Coronary artery (tissue), 2 donors: ENCODE data around the gene GJD2.

Experiments
- DNase-seq: peaks from one replicate; pipeline ENCODE4 v3.0.0-alpha.2; 2017; ENCODE audit warnings: low spot score
- H3K27ac ChIP-seq, 2 donors: fragments of 200-600 bp; sonication (generic); one replicate each; pipeline ENCODE4 v1.5.1; 2016 to 2019
- H3K4me3 ChIP-seq: fragments of 200-600 bp; sonication (generic); 2 replicates; pipeline ENCODE4 v1.5.1; 2016; ENCODE audit warnings: mild to moderate bottlenecking, moderate library complexity
- CTCF ChIP-seq: fragments of 200-600 bp; sonication (generic); IDR thresholded peaks from one replicate; pipeline ENCODE4 v1.5.1; 2019; ENCODE audit warnings: antibody characterized with exemption

GJD2 gene

GRCh38 chr15:34713635-34714034 lies 41.2 kb downstream of the GJD2 start:
- H3K4me3 ChIP-seq: no peak overlapping the region
- no peak for DNase-seq
- H3K27ac ChIP-seq: no peak overlapping the region
- no peak for TF ChIP-seq CTCF

DNA sequence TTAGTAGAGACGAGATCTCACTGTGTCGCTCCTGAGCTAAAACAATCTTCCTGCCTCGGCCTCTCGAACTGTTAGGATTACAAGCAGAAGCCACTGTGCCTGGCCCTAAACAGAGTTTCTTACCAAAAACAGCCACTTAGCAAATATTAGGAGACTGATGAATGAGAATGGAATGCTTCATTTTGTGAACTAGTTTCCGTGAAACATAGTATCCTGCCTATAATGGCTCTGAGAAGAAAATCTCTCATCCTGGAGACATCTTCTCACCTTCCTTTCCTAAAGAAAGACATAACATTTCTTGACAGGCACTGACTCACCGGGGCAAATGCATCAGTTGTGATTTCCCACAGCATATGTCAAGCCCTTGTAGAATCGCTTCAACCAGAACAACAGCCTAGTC lies 44.9 kb downstream of the GJD2 start:
- H3K27ac ChIP-seq: no peak overlapping the region
- no peak for DNase-seq

GRCh38 chr15:34708422-34708821 lies 46.4 kb downstream of the GJD2 start:
- no peak overlapping the region for H3K4me3 ChIP-seq
- no peak overlapping the region for H3K27ac ChIP-seq
- TF ChIP-seq CTCF: peak; percentile 76
- no peak for DNase-seq

More for the DNA sequence above, 44.9 kb downstream of the GJD2 start:
- H3K4me3 ChIP-seq: no peak overlapping the region
- no peak for TF ChIP-seq CTCF

GRCh38 chr15:34701536-34701935 lies 53.3 kb downstream of the GJD2 start:
- DNase-seq: no peak
- H3K27ac ChIP-seq: no peak overlapping the region
- H3K4me3 ChIP-seq: no peak overlapping the region
- no peak for TF ChIP-seq CTCF
